ENCODE results near the gene KCNG2. TPM values are rescaled to one million over a fixed set of nuclear protein-coding genes. Genes with fewer than 3 reads are reported as not detected.

Gene KCNG2
- total and polyA plus RNA-seq, 4 donors, result 1.3 to 2.2 (median 1.4) TPM

- H3K9me3 ChIP-seq (ENCODE audit: control insufficient read depth, insufficient read depth, low read length), result no peaks in the 10 kb centered on the region
- H3K27ac ChIP-seq (ENCODE audit: low read depth, low read length), result no peak overlapping the region
- peaks cover 4% of the 10 kb centered on the region for H3K36me3 ChIP-seq (ENCODE audit: control insufficient read depth, insufficient read depth, low read length)
- DNase-seq (ENCODE audit: low read depth in 4 of 6, low spot score in 6 of 6), result no peak
- H3K27me3 ChIP-seq (ENCODE audit: control insufficient read depth, insufficient read depth, low read length), result no peaks in the 10 kb centered on the region
- H3K4me3 ChIP-seq (ENCODE audit: low read depth, low read length), result no peak overlapping the region
- 91% methylated on average over 4 of the region's 14 CpGs for WGBS (ENCODE audit: insufficient coverage)
- H3K4me1 ChIP-seq (ENCODE audit: control insufficient read depth, insufficient read depth, low read length), result peaks cover 2% of the 10 kb centered on the region
Measured at GRCh38 chr18:79816092-79816491, 18.4 kb downstream of the KCNG2 start.

GRCh38 chr18:79816981-79817606, 19.4 kb downstream of the KCNG2 start:
- H3K9me3 ChIP-seq (ENCODE audit: control insufficient read depth, insufficient read depth, low read length), result no peaks in the 10 kb centered on the region
- peaks cover 2% of the 10 kb centered on the region for H3K4me1 ChIP-seq (ENCODE audit: control insufficient read depth, insufficient read depth, low read length)
- no peak overlapping the region for H3K27ac ChIP-seq (ENCODE audit: low read depth, low read length)
- H3K27me3 ChIP-seq (ENCODE audit: control insufficient read depth, insufficient read depth, low read length), result no peaks in the 10 kb centered on the region
- H3K36me3 ChIP-seq (ENCODE audit: control insufficient read depth, insufficient read depth, low read length), result peaks cover 4% of the 10 kb centered on the region
- WGBS (ENCODE audit: insufficient coverage), result 94% methylated on average over 17 of the region's 18 CpGs
- H3K4me3 ChIP-seq (ENCODE audit: low read depth, low read length), result no peak overlapping the region
- no peak for DNase-seq (ENCODE audit: low read depth in 4 of 6, low spot score in 6 of 6)

GRCh38 chr18:79817607-79817998, 19.9 kb downstream of the KCNG2 start:
- H3K4me3 ChIP-seq (ENCODE audit: low read depth, low read length), result no peak overlapping the region
- H3K36me3 ChIP-seq (ENCODE audit: control insufficient read depth, insufficient read depth, low read length), result peaks cover 4% of the 10 kb centered on the region
- 92% methylated on average over 6 of the region's 8 CpGs for WGBS (ENCODE audit: insufficient coverage)
- no peaks in the 10 kb centered on the region for H3K9me3 ChIP-seq (ENCODE audit: control insufficient read depth, insufficient read depth, low read length)
- no peak for DNase-seq (ENCODE audit: low read depth in 4 of 6, low spot score in 6 of 6)
- H3K27ac ChIP-seq (ENCODE audit: low read depth, low read length), result no peak overlapping the region
- H3K4me1 ChIP-seq (ENCODE audit: control insufficient read depth, insufficient read depth, low read length), result peaks cover 2% of the 10 kb centered on the region
- no peaks in the 10 kb centered on the region for H3K27me3 ChIP-seq (ENCODE audit: control insufficient read depth, insufficient read depth, low read length)

GRCh38 chr18:79818036-79818435, 20.3 kb downstream of the KCNG2 start:
- no peaks in the 10 kb centered on the region for H3K9me3 ChIP-seq (ENCODE audit: control insufficient read depth, insufficient read depth, low read length)
- H3K27me3 ChIP-seq (ENCODE audit: control insufficient read depth, insufficient read depth, low read length), result no peaks in the 10 kb centered on the region
- H3K4me1 ChIP-seq (ENCODE audit: control insufficient read depth, insufficient read depth, low read length), result peaks cover 2% of the 10 kb centered on the region
- DNase-seq (ENCODE audit: low read depth in 4 of 6, low spot score in 6 of 6), result no peak
- peaks cover 4% of the 10 kb centered on the region for H3K36me3 ChIP-seq (ENCODE audit: control insufficient read depth, insufficient read depth, low read length)
- no peak overlapping the region for H3K27ac ChIP-seq (ENCODE audit: low read depth, low read length)
- no peak overlapping the region for H3K4me3 ChIP-seq (ENCODE audit: low read depth, low read length)
- 88% methylated on average over 10 of the region's 14 CpGs for WGBS (ENCODE audit: insufficient coverage)

- Histone ChIP-seq H3K4me1 (ENCODE audit: control insufficient read depth, insufficient read depth, low read length) (peaks cover 2% of the 10 kb centered on the region), H3K9me3 (ENCODE audit: control insufficient read depth, insufficient read depth, low read length) (no peaks in the 10 kb centered on the region), H3K4me3 (ENCODE audit: low read depth, low read length) (no peak overlapping the region), H3K27ac (ENCODE audit: low read depth, low read length) (no peak overlapping the region), H3K36me3 (ENCODE audit: control insufficient read depth, insufficient read depth, low read length) (peaks cover 4% of the 10 kb centered on the region), H3K27me3 (ENCODE audit: control insufficient read depth, insufficient read depth, low read length) (no peaks in the 10 kb centered on the region)
- no peak for DNase-seq (ENCODE audit: low read depth in 4 of 6, low spot score in 6 of 6)
- WGBS (ENCODE audit: insufficient coverage), result 82% methylated on average over 18 of the region's 18 CpGs
Measured at GRCh38 chr18:79818631-79819030, 20.9 kb downstream of the KCNG2 start.

- Histone ChIP-seq H3K36me3 (ENCODE audit: control insufficient read depth, insufficient read depth, low read length) (peaks cover 4% of the 10 kb centered on the region), H3K27me3 (ENCODE audit: control insufficient read depth, insufficient read depth, low read length) (no peaks in the 10 kb centered on the region), H3K4me3 (ENCODE audit: low read depth, low read length) (no peak overlapping the region), H3K27ac (ENCODE audit: low read depth, low read length) (no peak overlapping the region), H3K9me3 (ENCODE audit: control insufficient read depth, insufficient read depth, low read length) (no peaks in the 10 kb centered on the region), H3K4me1 (ENCODE audit: control insufficient read depth, insufficient read depth, low read length) (peaks cover 2% of the 10 kb centered on the region)
- DNase-seq (ENCODE audit: low read depth in 4 of 6, low spot score in 6 of 6), result no peak
- WGBS (ENCODE audit: insufficient coverage), result 81% methylated on average over 25 of the region's 26 CpGs
Measured at GRCh38 chr18:79819064-79819967, 21.6 kb downstream of the KCNG2 start.

- H3K36me3 ChIP-seq (ENCODE audit: control insufficient read depth, insufficient read depth, low read length), result peaks cover 4% of the 10 kb centered on the region
Measured at GRCh38 chr18:79819968-79820351, 22.2 kb downstream of the KCNG2 start.

GRCh38 chr18:79823120-79823519, 25.4 kb downstream of the KCNG2 start:
- no peak for DNase-seq (ENCODE audit: low read depth in 4 of 6, low spot score in 6 of 6)
- Histone ChIP-seq H3K4me1 (ENCODE audit: control insufficient read depth, insufficient read depth, low read length) (peaks cover 2% of the 10 kb centered on the region), H3K27me3 (ENCODE audit: control insufficient read depth, insufficient read depth, low read length) (no peaks in the 10 kb centered on the region), H3K9me3 (ENCODE audit: control insufficient read depth, insufficient read depth, low read length) (no peaks in the 10 kb centered on the region), H3K27ac (ENCODE audit: low read depth, low read length) (no peak overlapping the region), H3K36me3 (ENCODE audit: control insufficient read depth, insufficient read depth, low read length) (peaks cover 9% of the 10 kb centered on the region), H3K4me3 (ENCODE audit: low read depth, low read length) (no peak overlapping the region)
- WGBS (ENCODE audit: insufficient coverage), result 78% methylated on average over 10 of the region's 12 CpGs

More at GRCh38 chr18:79819968-79820351, 22.2 kb downstream of the KCNG2 start:
- Histone ChIP-seq H3K27me3 (ENCODE audit: control insufficient read depth, insufficient read depth, low read length) (no peaks in the 10 kb centered on the region), H3K27ac (ENCODE audit: low read depth, low read length) (no peak overlapping the region), H3K4me3 (ENCODE audit: low read depth, low read length) (no peak overlapping the region), H3K9me3 (ENCODE audit: control insufficient read depth, insufficient read depth, low read length) (no peaks in the 10 kb centered on the region), H3K4me1 (ENCODE audit: control insufficient read depth, insufficient read depth, low read length) (peaks cover 2% of the 10 kb centered on the region)
- peak in 1 of 6 donors; percentile 25 for DNase-seq (ENCODE audit: low read depth in 4 of 6, low spot score in 6 of 6)
- 68% methylated on average over 13 of the region's 14 CpGs for WGBS (ENCODE audit: insufficient coverage)

GRCh38 chr18:79825913-79826312, 28.2 kb downstream of the KCNG2 start:
- WGBS (ENCODE audit: insufficient coverage), result 88% methylated on average over 26 of the region's 26 CpGs
- peaks cover 5% of the 10 kb centered on the region for H3K36me3 ChIP-seq (ENCODE audit: control insufficient read depth, insufficient read depth, low read length)
- no peak overlapping the region for H3K4me3 ChIP-seq (ENCODE audit: low read depth, low read length)
- no peak for DNase-seq (ENCODE audit: low read depth in 4 of 6, low spot score in 6 of 6)
- H3K4me1 ChIP-seq (ENCODE audit: control insufficient read depth, insufficient read depth, low read length), result no peaks in the 10 kb centered on the region
- H3K27ac ChIP-seq (ENCODE audit: low read depth, low read length), result no peak overlapping the region
- H3K27me3 ChIP-seq (ENCODE audit: control insufficient read depth, insufficient read depth, low read length), result no peaks in the 10 kb centered on the region
- no peaks in the 10 kb centered on the region for H3K9me3 ChIP-seq (ENCODE audit: control insufficient read depth, insufficient read depth, low read length)

- Histone ChIP-seq H3K4me1 (ENCODE audit: control insufficient read depth, insufficient read depth, low read length) (no peaks in the 10 kb centered on the region), H3K4me3 (ENCODE audit: low read depth, low read length) (no peak overlapping the region), H3K27ac (ENCODE audit: low read depth, low read length) (no peak overlapping the region), H3K36me3 (ENCODE audit: control insufficient read depth, insufficient read depth, low read length) (peaks cover 5% of the 10 kb centered on the region), H3K27me3 (ENCODE audit: control insufficient read depth, insufficient read depth, low read length) (no peaks in the 10 kb centered on the region), H3K9me3 (ENCODE audit: control insufficient read depth, insufficient read depth, low read length) (no peaks in the 10 kb centered on the region)
- DNase-seq (ENCODE audit: low read depth in 4 of 6, low spot score in 6 of 6), result no peak
- WGBS (ENCODE audit: insufficient coverage), result 84% methylated on average over 18 of the region's 18 CpGs
Measured at GRCh38 chr18:79826966-79827365, 29.2 kb downstream of the KCNG2 start.

All from spinal cord (tissue), 10 donors.